NT2/D1 (cell line): ENCODE measurements around the gene GRK5.

Source experiments
- SUZ12 ChIP-seq: IDR thresholded peaks from 2 replicates; pipeline ENCODE4 v1.6.1; 2011; ENCODE audit not compliant: insufficient read length, insufficient read depth; ENCODE audit errors: extremely low read depth
- YY1 ChIP-seq: IDR thresholded peaks from 2 replicates; pipeline ENCODE4 v1.6.1; 2011; ENCODE audit not compliant: insufficient read length, insufficient read depth
- ZNF274 ChIP-seq: IDR thresholded peaks from 2 replicates; pipeline ENCODE4 v1.6.1; 2011; ENCODE audit warnings: mild to moderate bottlenecking, low read depth, low read length

DNA sequence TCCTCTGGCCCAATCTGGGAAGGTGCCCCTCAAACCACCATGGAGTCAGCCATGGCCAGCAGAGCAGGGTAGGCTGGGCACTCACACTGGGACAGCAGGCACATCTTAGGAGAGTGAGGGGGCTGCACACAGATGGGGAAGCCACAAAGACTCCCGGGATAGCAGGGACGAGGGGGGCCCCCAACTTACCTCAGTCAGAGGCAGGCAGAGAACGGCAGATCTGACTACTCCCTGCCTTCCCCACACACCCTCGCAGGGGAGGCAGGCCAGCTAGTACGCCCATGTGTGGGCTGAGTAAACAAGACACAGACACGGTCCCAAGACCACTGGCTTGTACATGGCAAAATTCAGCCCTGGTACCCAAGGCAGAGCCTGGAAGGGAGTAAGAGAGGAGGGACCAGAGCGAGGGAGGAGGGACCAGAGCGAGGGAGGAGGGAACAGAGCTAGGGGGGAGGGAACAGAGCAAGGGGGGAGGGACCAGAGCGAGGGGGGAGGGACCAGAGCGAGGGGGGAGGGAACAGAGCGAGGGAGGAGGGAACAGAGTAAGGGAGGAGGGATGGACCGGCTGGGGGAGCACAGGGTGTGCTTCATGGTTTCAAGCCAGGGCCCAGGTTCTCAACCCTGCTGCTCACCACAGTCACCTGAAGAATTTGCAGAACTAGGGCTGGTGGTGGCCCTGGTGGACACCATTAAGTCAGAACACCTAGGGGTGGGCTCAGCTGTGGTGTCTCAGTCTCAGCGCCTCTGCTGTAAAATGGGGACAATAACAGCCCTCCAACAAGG lies 261.4 kb downstream of the GRK5 start:
- TF ChIP-seq ZNF274 (no peak), YY1 (no peak), SUZ12 (no peak)
